Immature natural killer cell (primary cell): ENCODE measurements around the gene CCNL1. TPM values are rescaled to one million over a fixed set of nuclear protein-coding genes. Genes with fewer than 3 reads are reported as not detected.

Source experiments
- DNase-seq, 3 donors: peaks; one replicate each; pipeline ENCODE4 v3.0.0; 2022; ENCODE audit warnings: mixed read lengths in 1 of 3
- H3K27ac Mint-ChIP-seq, 6 donors: one replicate each; pipeline ENCODE4 v1.8.0; 2020; ENCODE audit warnings: mixed read lengths in 6 of 6, mild to moderate bottlenecking in 5 of 6, inconsistent platforms in 4 of 6, moderate library complexity in 3 of 6
- H3K27me3 Mint-ChIP-seq, 3 donors: one replicate each; pipeline ENCODE4 v1.8.0; 2020 to 2021; ENCODE audit warnings: low read depth in 3 of 3, mild to moderate bottlenecking in 3 of 3, mixed read lengths in 3 of 3, moderate library complexity in 3 of 3, inconsistent platforms in 1 of 3
- H3K36me3 Mint-ChIP-seq, 3 donors: one replicate each; pipeline ENCODE4 v1.8.0; 2020; ENCODE audit warnings: mixed read lengths in 3 of 3, inconsistent platforms in 2 of 3, mild to moderate bottlenecking in 2 of 3
- H3K4me1 Mint-ChIP-seq, 2 donors: one replicate each; pipeline ENCODE4 v1.8.0; 2020; ENCODE audit warnings: inconsistent platforms in 2 of 2, mild to moderate bottlenecking in 2 of 2, mixed read lengths in 2 of 2, moderate library complexity in 1 of 2
- H3K4me3 Mint-ChIP-seq, 5 donors: one replicate each; pipeline ENCODE4 v1.8.0; 2020; ENCODE audit warnings: mild to moderate bottlenecking in 5 of 5, mixed read lengths in 5 of 5, inconsistent platforms in 3 of 5, moderate library complexity in 3 of 5
- H3K9me3 Mint-ChIP-seq, 6 donors: one replicate each; pipeline ENCODE4 v1.8.0; 2020; ENCODE audit warnings: mild to moderate bottlenecking in 6 of 6, mixed read lengths in 6 of 6, inconsistent platforms in 4 of 6, moderate library complexity in 3 of 6
- polyA plus RNA-seq, 3 donors: library from polyadenylated mRNA; unstranded; fragments of 300-500 nt; fragmentation: Illumina TruSeq; gene quantifications; one replicate each; pipeline ENCODE4 v1.2.3, GENCODE V29; 2021

The CCNL1 gene
- polyA plus RNA-seq, 3 donors from 2014 or later = 35.3 to 87.6 (median 44.2) TPM

GRCh38 chr3:157121522-157121921 is 38.4 kb downstream of the CCNL1 start:
- H3K27ac Mint-ChIP-seq = peak overlapping the region in 1 of 6 donors; percentile 8
- no peaks in the 10 kb centered on the region for H3K36me3 Mint-ChIP-seq
- H3K4me1 Mint-ChIP-seq = peaks cover 9 to 13% of the 10 kb centered on the region in 2 donors
- no peak overlapping the region for H3K4me3 Mint-ChIP-seq
- no peak for DNase-seq
- H3K27me3 Mint-ChIP-seq = peaks cover 0 to 6% (median 5%) of the 10 kb centered on the region in 3 donors
- no peaks in the 10 kb centered on the region for H3K9me3 Mint-ChIP-seq

- peak overlapping the region in 4 of 5 donors; percentile 43 to 84 (median 74) for H3K4me3 Mint-ChIP-seq
- H3K27me3 Mint-ChIP-seq = peaks cover 0 to 6% (median 5%) of the 10 kb centered on the region in 3 donors
- DNase-seq = no peak
- no peaks in the 10 kb centered on the region for H3K36me3 Mint-ChIP-seq
- H3K4me1 Mint-ChIP-seq = peaks cover 9 to 13% of the 10 kb centered on the region in 2 donors
- no peaks in the 10 kb centered on the region for H3K9me3 Mint-ChIP-seq
- peak overlapping the region in 2 of 6 donors; percentile 2 to 78 for H3K27ac Mint-ChIP-seq
These were observed 39.7 kb downstream of the CCNL1 start for GRCh38 chr3:157120071-157120892.

- DNase-seq = peak; percentile 36 to 57 (median 55)
- Mint-ChIP-seq H3K4me1 (peaks cover 9 to 13% of the 10 kb centered on the region in 2 donors), H3K4me3 (peak overlapping the region; percentile 43 to 84 (median 68)), H3K27me3 (peaks cover 0 to 6% (median 5%) of the 10 kb centered on the region in 3 donors), H3K9me3 (no peaks in the 10 kb centered on the region), H3K36me3 (no peaks in the 10 kb centered on the region), H3K27ac (peak overlapping the region; percentile 63 to 78 (median 72))
These were observed 40.5 kb downstream of the CCNL1 start for GRCh38 chr3:157119369-157119951.

GRCh38 chr3:157117875-157118654 is 41.9 kb downstream of the CCNL1 start:
- peaks cover 0 to 6% (median 5%) of the 10 kb centered on the region in 3 donors for H3K27me3 Mint-ChIP-seq
- no peak overlapping the region for H3K4me3 Mint-ChIP-seq
- H3K9me3 Mint-ChIP-seq = no peaks in the 10 kb centered on the region
- no peaks in the 10 kb centered on the region for H3K36me3 Mint-ChIP-seq
- H3K27ac Mint-ChIP-seq = peak overlapping the region in 1 of 6 donors; percentile 32
- peaks cover 9 to 13% of the 10 kb centered on the region in 2 donors for H3K4me1 Mint-ChIP-seq
- DNase-seq = no peak

- Mint-ChIP-seq H3K27me3 (peaks cover 0 to 6% (median 5%) of the 10 kb centered on the region in 3 donors), H3K27ac (no peak overlapping the region), H3K4me3 (no peak overlapping the region), H3K36me3 (no peaks in the 10 kb centered on the region), H3K9me3 (no peaks in the 10 kb centered on the region), H3K4me1 (peaks cover 9 to 13% of the 10 kb centered on the region in 2 donors)
- no peak for DNase-seq
These were observed 42.7 kb downstream of the CCNL1 start for GRCh38 chr3:157117206-157117605.

- Mint-ChIP-seq H3K27me3 (peaks cover 0 to 6% (median 5%) of the 10 kb centered on the region in 3 donors), H3K4me3 (no peak overlapping the region), H3K4me1 (peaks cover 9 to 13% of the 10 kb centered on the region in 2 donors), H3K36me3 (no peaks in the 10 kb centered on the region), H3K9me3 (no peaks in the 10 kb centered on the region), H3K27ac (no peak overlapping the region)
- no peak for DNase-seq
These were observed 43.9 kb downstream of the CCNL1 start for GRCh38 chr3:157116017-157116416.

GRCh38 chr3:157115069-157116006 is 44.6 kb downstream of the CCNL1 start:
- no peak for DNase-seq
- Mint-ChIP-seq H3K4me3 (no peak overlapping the region), H3K4me1 (peaks cover 9 to 13% of the 10 kb centered on the region in 2 donors), H3K36me3 (no peaks in the 10 kb centered on the region), H3K27me3 (peaks cover 0 to 7% (median 6%) of the 10 kb centered on the region in 3 donors), H3K27ac (no peak overlapping the region), H3K9me3 (no peaks in the 10 kb centered on the region)

GRCh38 chr3:157113832-157114505 is 46.0 kb downstream of the CCNL1 start:
- H3K27ac Mint-ChIP-seq = no peak overlapping the region
- DNase-seq = no peak

GRCh38 chr3:157112536-157112935 is 47.4 kb downstream of the CCNL1 start:
- Mint-ChIP-seq H3K27me3 (peaks cover 0 to 2% (median 0%) of the 10 kb centered on the region in 3 donors), H3K27ac (no peak overlapping the region), H3K9me3 (no peaks in the 10 kb centered on the region), H3K4me1 (no peaks in the 10 kb centered on the region), H3K4me3 (no peak overlapping the region), H3K36me3 (no peaks in the 10 kb centered on the region)
- no peak for DNase-seq

More at GRCh38 chr3:157113832-157114505, 46.0 kb downstream of the CCNL1 start:
- Mint-ChIP-seq H3K4me3 (no peak overlapping the region), H3K9me3 (no peaks in the 10 kb centered on the region), H3K36me3 (no peaks in the 10 kb centered on the region), H3K27me3 (peaks cover 0 to 2% (median 0%) of the 10 kb centered on the region in 3 donors), H3K4me1 (peaks cover 0 to 2% of the 10 kb centered on the region in 2 donors)

- H3K4me3 Mint-ChIP-seq = no peak overlapping the region
- peaks cover 0 to 1% (median 0%) of the 10 kb centered on the region in 6 donors for H3K9me3 Mint-ChIP-seq
- no peaks in the 10 kb centered on the region for H3K4me1 Mint-ChIP-seq
- H3K36me3 Mint-ChIP-seq = no peaks in the 10 kb centered on the region
- H3K27me3 Mint-ChIP-seq = peaks cover 0 to 2% (median 0%) of the 10 kb centered on the region in 3 donors
- DNase-seq = no peak
- no peak overlapping the region for H3K27ac Mint-ChIP-seq
These were observed 48.4 kb downstream of the CCNL1 start for GRCh38 chr3:157111518-157111917.

GRCh38 chr3:157110761-157111278 is 49.1 kb downstream of the CCNL1 start:
- H3K36me3 Mint-ChIP-seq = no peaks in the 10 kb centered on the region
- H3K27me3 Mint-ChIP-seq = peaks cover 0 to 2% (median 0%) of the 10 kb centered on the region in 3 donors
- no peak overlapping the region for H3K4me3 Mint-ChIP-seq
- no peak overlapping the region for H3K27ac Mint-ChIP-seq
- H3K4me1 Mint-ChIP-seq = no peaks in the 10 kb centered on the region
- no peak for DNase-seq
- H3K9me3 Mint-ChIP-seq = peaks cover 0 to 1% (median 0%) of the 10 kb centered on the region in 6 donors
